H54 (cell line): ENCODE measurements around the gene IRX4.
"Not testable (repeated sequence)": the region's sequence is repeated elsewhere in the genome, so short reads cannot be mapped to it uniquely, and the experiment has no call there.

ENCODE experiments used
- DNase-seq: peaks from one replicate; pipeline ENCODE4 v3.0.0; 2011; ENCODE audit warnings: low spot score, mixed read lengths; ENCODE audit not compliant: insufficient read length
- FAIRE-seq: peaks from 3 replicates; lab custom pipeline; 2011; peaks lifted over from hg19 to GRCh38; lab: Jason Lieb, UNC
- POLR2A ChIP-seq: IDR thresholded peaks from 2 replicates; pipeline ENCODE4 v1.6.1; 2011; ENCODE audit warnings: low read depth, mild to moderate bottlenecking, low read length

The IRX4 gene

DNA sequence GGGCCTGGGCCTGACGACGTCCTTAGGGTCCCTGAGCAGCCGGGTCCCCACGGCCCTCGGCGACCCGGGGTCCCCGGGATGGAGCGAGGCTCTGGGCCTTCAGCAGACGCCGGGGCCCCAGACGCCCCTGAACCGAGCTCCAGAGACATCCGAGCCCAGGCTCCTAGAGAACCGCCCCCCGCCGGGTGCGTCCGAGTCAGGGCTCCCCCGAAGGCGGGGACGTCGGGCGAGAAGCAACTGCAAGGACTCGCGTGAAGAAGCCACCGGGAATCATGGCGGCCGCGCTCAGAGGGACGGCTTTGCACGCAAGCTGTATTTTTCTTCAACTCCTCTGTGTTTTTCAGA, 25.5 kb downstream of the IRX4 start:
- FAIRE-seq = no peak
- DNase-seq = no peak
- TF ChIP-seq POLR2A = no peak

- DNase-seq (no peak), FAIRE-seq (no peak)
- no peak for TF ChIP-seq POLR2A
Observed at GRCh38 chr5:1856596-1857255, 26.0 kb downstream of the IRX4 start.

GRCh38 chr5:1855596-1855995, 27.1 kb downstream of the IRX4 start:
- FAIRE-seq = no peak

GRCh38 chr5:1855075-1855474, 27.6 kb downstream of the IRX4 start:
- FAIRE-seq = no peak
- TF ChIP-seq POLR2A = no peak
- DNase-seq = no peak

More at GRCh38 chr5:1855596-1855995, 27.1 kb downstream of the IRX4 start:
- TF ChIP-seq POLR2A = no peak
- DNase-seq = no peak

DNA sequence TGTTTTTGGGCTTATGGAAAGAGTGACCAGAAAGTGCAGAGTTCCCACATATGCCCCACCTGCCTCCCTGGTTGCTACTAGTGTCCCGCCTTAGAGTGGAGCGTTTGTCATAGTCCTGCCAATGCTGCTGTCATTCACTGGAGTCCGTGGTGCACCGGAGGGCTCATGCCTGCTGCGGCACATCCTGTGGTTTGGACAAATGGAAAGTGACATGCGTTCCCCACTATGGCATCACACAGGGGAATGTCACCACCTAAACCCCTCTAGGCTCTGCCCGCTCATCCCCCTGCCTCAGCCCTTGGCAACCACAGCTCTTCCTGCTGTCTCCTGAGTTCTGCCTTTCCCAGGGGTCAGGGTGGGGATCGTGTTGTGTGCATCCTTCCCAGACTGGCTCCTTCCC, 29.2 kb downstream of the IRX4 start:
- TF ChIP-seq POLR2A = no peak
- DNase-seq (no peak), FAIRE-seq (no peak)

DNA sequence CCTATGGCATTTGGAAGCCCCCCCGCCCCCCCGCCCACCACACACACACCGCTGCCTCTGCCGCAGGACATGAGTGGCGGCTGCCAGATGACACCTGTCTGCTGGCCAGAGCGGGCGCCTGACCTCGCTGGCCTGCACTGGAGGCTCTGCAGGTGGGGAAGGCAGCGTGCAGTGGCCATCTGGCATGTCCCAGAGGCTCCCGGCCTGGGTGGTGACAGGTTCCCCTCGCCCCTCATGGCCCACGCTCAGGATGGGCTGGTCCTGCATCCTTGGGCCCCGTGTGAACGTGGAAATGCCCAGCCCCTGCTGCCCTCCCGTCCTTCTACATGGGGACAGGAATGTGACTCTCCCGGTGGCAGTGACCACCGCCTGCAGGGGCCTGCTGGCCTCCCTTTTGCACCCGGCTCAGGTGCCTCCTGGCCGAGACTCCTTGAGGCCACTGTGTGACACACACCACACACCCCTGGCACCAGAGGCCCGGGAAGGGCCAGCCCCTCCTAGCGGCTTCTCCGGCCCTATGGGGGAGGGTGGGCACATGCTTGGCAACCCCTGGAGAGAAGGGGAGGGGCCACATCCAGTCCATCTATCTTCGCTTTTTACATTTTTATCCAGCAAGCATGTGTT, 30.3 kb downstream of the IRX4 start:
- no peak for TF ChIP-seq POLR2A
- FAIRE-seq = no peak
- no peak for DNase-seq

DNA sequence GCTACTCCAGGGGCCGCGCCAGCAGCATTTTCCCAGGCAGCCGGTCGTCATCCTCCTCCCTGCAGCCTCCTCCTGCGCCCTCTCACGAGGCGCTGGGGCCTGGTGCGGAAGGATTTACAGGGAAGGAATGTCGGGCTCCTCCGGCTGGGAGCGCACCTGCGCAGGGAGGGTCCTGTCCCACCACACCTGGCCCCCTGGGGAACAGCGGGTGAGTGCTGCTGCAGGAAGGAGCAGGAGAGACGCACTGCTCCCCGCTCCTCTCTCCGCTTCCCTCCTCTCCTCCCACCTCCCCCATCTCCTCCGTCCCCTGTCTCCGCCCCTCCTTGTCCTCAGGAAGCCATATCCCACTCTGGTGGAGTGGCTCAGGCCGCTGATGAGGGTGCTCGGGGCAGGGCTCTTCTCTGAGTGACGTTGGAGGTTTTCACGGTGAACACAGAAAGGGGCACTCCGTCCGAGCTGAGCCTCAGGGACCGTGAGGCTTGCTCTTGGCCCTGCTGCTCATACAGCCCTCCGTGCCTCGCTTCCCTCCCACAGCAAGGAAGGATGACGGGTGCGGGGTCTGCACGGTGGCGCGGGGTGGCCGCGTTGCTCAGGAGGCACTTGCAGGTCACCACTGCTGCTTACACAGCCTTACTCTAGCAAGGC, 31.3 kb downstream of the IRX4 start:
- DNase-seq = no peak
- no peak for FAIRE-seq
- TF ChIP-seq POLR2A = no peak

- DNase-seq (no peak), FAIRE-seq (no peak)
Observed at GRCh38 chr5:1850324-1851154, 32.2 kb downstream of the IRX4 start.

DNA sequence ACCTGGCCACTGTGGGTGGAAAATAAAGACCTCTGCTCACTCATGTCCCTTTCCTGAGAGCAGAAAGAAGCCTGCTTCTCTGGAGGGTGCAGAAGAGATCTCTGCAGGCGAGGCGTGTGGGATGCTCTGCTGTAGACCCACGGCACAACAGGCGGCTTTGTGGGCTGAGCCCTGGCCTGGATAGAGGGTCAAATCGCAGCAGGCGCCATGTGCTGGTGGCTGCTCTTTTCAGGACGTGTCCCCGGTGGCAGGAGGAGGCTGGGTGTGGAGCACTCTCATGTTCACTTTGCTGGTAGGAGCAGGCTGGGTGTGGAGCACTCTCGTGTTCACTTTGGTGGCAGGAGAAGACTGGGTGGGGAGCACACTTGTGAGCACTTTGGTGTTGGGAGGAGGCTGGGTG, 35.1 kb downstream of the IRX4 start:
- TF ChIP-seq POLR2A = no peak
- FAIRE-seq (no peak), DNase-seq (no peak)

More at GRCh38 chr5:1850324-1851154, 32.2 kb downstream of the IRX4 start:
- TF ChIP-seq POLR2A = no peak

DNA sequence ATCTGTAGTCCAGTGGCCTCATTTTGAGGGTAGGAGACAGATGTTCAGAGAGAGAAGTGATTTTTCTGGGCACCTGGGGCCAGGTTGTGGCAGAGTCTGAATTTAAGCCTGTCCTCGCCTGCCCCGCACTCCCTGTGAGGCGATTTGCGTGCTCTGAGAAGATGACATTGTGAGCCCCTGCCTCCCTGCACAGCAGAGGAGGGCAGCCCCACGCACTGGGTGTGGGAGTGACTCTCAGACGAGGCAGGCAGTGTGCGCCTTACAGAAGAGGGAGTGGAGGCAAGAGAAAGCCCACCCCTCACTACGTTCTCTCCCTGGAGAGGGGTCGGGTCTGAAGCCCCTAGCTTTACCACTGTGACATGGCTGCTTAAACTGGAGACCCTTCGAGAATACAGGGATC, 35.7 kb downstream of the IRX4 start:
- DNase-seq (no peak), FAIRE-seq (no peak)
- TF ChIP-seq POLR2A = no peak

GRCh38 chr5:1846583-1846982, 36.1 kb downstream of the IRX4 start:
- DNase-seq (no peak), FAIRE-seq (no peak)
- TF ChIP-seq POLR2A = no peak

GRCh38 chr5:1845696-1846095, 37.0 kb downstream of the IRX4 start:
- no peak for TF ChIP-seq POLR2A
- DNase-seq (no peak), FAIRE-seq (no peak)

GRCh38 chr5:1844708-1845436, 37.9 kb downstream of the IRX4 start:
- no peak for TF ChIP-seq POLR2A
- no peak for DNase-seq
- no peak for FAIRE-seq

GRCh38 chr5:1843761-1844160, 39.0 kb downstream of the IRX4 start:
- not testable (repeated sequence) for DNase-seq, FAIRE-seq
